GM18505 (cell line): ENCODE measurements around the gene PPTC7.
A peak's percentile ranks its signal among the peaks of the same experiment; 100 is the strongest.
"Not testable (repeated sequence)": the region's sequence is repeated elsewhere in the genome, so short reads cannot be mapped to it uniquely, and the experiment has no call there.

Source experiments
- ATAC-seq: cut with Tn5 transposase; IDR thresholded peaks from one replicate; pipeline ENCODE4 v1.9.1; 2021; ENCODE audit not compliant: unreplicated experiment
- POLR2A ChIP-seq: IDR thresholded peaks from 4 replicates; pipeline ENCODE4 v1.6.1; 2011; ENCODE audit warnings: borderline replicate concordance; ENCODE audit not compliant: insufficient read depth, insufficient read length; ENCODE audit errors: extremely low read depth

Gene PPTC7

GRCh38 chr12:110583137-110584059 lies at the start of gene PPTC7:
PPTC7 (minus strand) TSS chr12:110583318; CDS start chr12:110583031, 287 bp downstream.
- ATAC-seq, result peak; percentile 84
- peak; percentile 86 for TF ChIP-seq POLR2A

GRCh38 chr12:110627500-110628195 lies 44.5 kb upstream of the PPTC7 start:
- ATAC-seq, result no peak
- no peak for TF ChIP-seq POLR2A

- no peak for ATAC-seq
- TF ChIP-seq POLR2A, result no peak
These were observed 39.5 kb upstream of the PPTC7 start for GRCh38 chr12:110622582-110622981.

GRCh38 chr12:110619534-110619953 lies 36.4 kb upstream of the PPTC7 start:
- peak; percentile 51 for ATAC-seq
- TF ChIP-seq POLR2A, result peak; percentile 16

GRCh38 chr12:110616471-110617115 lies 33.5 kb upstream of the PPTC7 start:
- ATAC-seq, result no peak
- no peak for TF ChIP-seq POLR2A

- ATAC-seq, result no peak
- TF ChIP-seq POLR2A, result no peak
These were observed 32.1 kb upstream of the PPTC7 start for GRCh38 chr12:110615171-110615570.

GRCh38 chr12:110613771-110614684 lies 30.9 kb upstream of the PPTC7 start, which contains the start of gene TCTN1:
TCTN1 (plus strand) TSS chr12:110614129; CDS start chr12:110614183, 54 bp downstream.
- peak; percentile 88 for ATAC-seq
- TF ChIP-seq POLR2A, result peak; percentile 85

GRCh38 chr12:110613071-110613770 lies 30.1 kb upstream of the PPTC7 start:
- TF ChIP-seq POLR2A, result no peak
- ATAC-seq, result no peak

GRCh38 chr12:110606253-110606611 lies 23.1 kb upstream of the PPTC7 start:
- peak; percentile 0 for TF ChIP-seq POLR2A
- no peak for ATAC-seq

- not testable (repeated sequence) for ATAC-seq
These were observed 19.1 kb upstream of the PPTC7 start for GRCh38 chr12:110602085-110602814.

- no peak for ATAC-seq
- no peak for TF ChIP-seq POLR2A
These were observed 17.1 kb upstream of the PPTC7 start for GRCh38 chr12:110600254-110600653.
